HepG2 (cell line): ENCODE measurements around the gene SEPTIN12. TPM values are rescaled to one million over a fixed set of nuclear protein-coding genes. Genes with fewer than 3 reads are reported as not detected.
A peak's percentile ranks its signal among the peaks of the same experiment; 100 is the strongest.

Experiments
- AHDC1 ChIP-seq: sonication (generic); formaldehyde crosslinking; IDR thresholded peaks from 2 replicates; pipeline ENCODE4 v1.5.1; 2020; ENCODE audit warnings: mild to moderate bottlenecking, missing genetic modification reagents, borderline replicate concordance
- ATF3 ChIP-seq: sonication (generic); formaldehyde crosslinking; IDR thresholded peaks from 2 replicates; pipeline ENCODE4 v1.4.0; 2020; ENCODE audit warnings: missing genetic modification reagents
- CAMTA2 ChIP-seq: sonication (generic); formaldehyde crosslinking; IDR thresholded peaks from 2 replicates; pipeline ENCODE4 v1.4.0; 2020; ENCODE audit warnings: mild to moderate bottlenecking, missing genetic modification reagents, borderline replicate concordance
- CREBL2 ChIP-seq: sonication (generic); formaldehyde crosslinking; IDR thresholded peaks from 2 replicates; pipeline ENCODE4 v1.8.1; 2023; ENCODE audit warnings: missing genetic modification reagents, mild to moderate bottlenecking, borderline replicate concordance
- ETS1 ChIP-seq: sonication (generic); formaldehyde crosslinking; IDR thresholded peaks from 2 replicates; pipeline ENCODE4 v1.4.0; 2020; ENCODE audit warnings: missing genetic modification reagents
- FOSL1 ChIP-seq: sonication (generic); formaldehyde crosslinking; IDR thresholded peaks from 2 replicates; pipeline ENCODE4 v1.9.0; 2021; ENCODE audit warnings: missing genetic modification reagents, borderline replicate concordance
- HMGA1 ChIP-seq: sonication (generic); formaldehyde crosslinking; conservative IDR thresholded peaks from 2 replicates; pipeline ENCODE4 v1.4.0; 2020; ENCODE audit warnings: missing genetic modification reagents
- POGZ ChIP-seq: sonication (generic); formaldehyde crosslinking; IDR thresholded peaks from 2 replicates; pipeline ENCODE4 v1.4.0; 2020; ENCODE audit warnings: mild to moderate bottlenecking, missing genetic modification reagents
- RCOR2 ChIP-seq: IDR thresholded peaks from 2 replicates; pipeline ENCODE4 v1.6.1; 2016; ENCODE audit warnings: missing biosample characterization, missing genetic modification reagents
- SP5 ChIP-seq: IDR thresholded peaks from 2 replicates; pipeline ENCODE4 v1.6.1; 2016; ENCODE audit warnings: low read depth, borderline replicate concordance
- TARDBP ChIP-seq: sonication (generic); formaldehyde crosslinking; IDR thresholded peaks from 2 replicates; pipeline ENCODE4 v1.8.0; 2022; ENCODE audit warnings: mild to moderate bottlenecking, missing genetic modification reagents
- TBL1XR1 ChIP-seq: fragments of 150-350 bp; IDR thresholded peaks from 2 replicates; pipeline ENCODE4 v1.6.1; 2014; ENCODE audit warnings: borderline replicate concordance, low read length; ENCODE audit not compliant: partially characterized antibody
- USF2 ChIP-seq, 2 experiments: sonication (generic) in 1 of 2; formaldehyde crosslinking in 1 of 2; IDR thresholded peaks; 2 replicates each; pipeline versions ENCODE4 v1.5.1 to v1.6.1; 2011 to 2020; ENCODE audit warnings: borderline replicate concordance in 1 of 2, low read depth in 1 of 2, low read length in 1 of 2, mild to moderate bottlenecking in 1 of 2, missing genetic modification reagents in 1 of 2, moderate library complexity in 1 of 2
- ZFP90 ChIP-seq: sonication (generic); formaldehyde crosslinking; IDR thresholded peaks from 2 replicates; pipeline ENCODE4 v1.8.0; 2022; ENCODE audit warnings: missing genetic modification reagents, mild to moderate bottlenecking, inconsistent platforms, borderline replicate concordance
- ZFX ChIP-seq: sonication (generic); formaldehyde crosslinking; IDR thresholded peaks from 2 replicates; pipeline ENCODE4 v1.4.0; 2020; ENCODE audit warnings: mild to moderate bottlenecking, low read depth, missing genetic modification reagents, moderate library complexity
- ZNF17 ChIP-seq: sonication (generic); formaldehyde crosslinking; IDR thresholded peaks from 2 replicates; pipeline ENCODE4 v1.5.0; 2020; ENCODE audit warnings: mild to moderate bottlenecking, missing genetic modification reagents
- ZNF235 ChIP-seq: sonication (generic); formaldehyde crosslinking; IDR thresholded peaks from 2 replicates; pipeline ENCODE4 v1.8.1; 2023; ENCODE audit warnings: mild to moderate bottlenecking, missing genetic modification reagents, borderline replicate concordance
- ZNF24 ChIP-seq: fragments of 450-650 bp; IDR thresholded peaks from 2 replicates; pipeline ENCODE4 v1.6.1; 2017; ENCODE audit warnings: antibody characterized with exemption, mild to moderate bottlenecking
- ZNF749 ChIP-seq: sonication (generic); formaldehyde crosslinking; IDR thresholded peaks from 2 replicates; pipeline ENCODE4 v1.8.0; 2022; ENCODE audit warnings: mild to moderate bottlenecking, missing genetic modification reagents, moderate library complexity, borderline replicate concordance
- polyA plus RNA-seq, 8 experiments: library from polyadenylated mRNA; depleted of rRNA in 3 of 8; stranded (reverse) in 7 of 8; unstranded in 1 of 8; fragments of >200 nt; fragmentation: Illumina TruSeq in 4 of 8; extraction: Trizol in 4 of 8; gene quantifications; 2 replicates each; pipeline versions ENCODE4 v1.2.1 to v1.2.3, GENCODE V29; 2011 to 2016; ENCODE audit warnings: low read depth in 4 of 8, missing spikeins in 1 of 8, mixed read lengths in 1 of 8; ENCODE audit not compliant: insufficient read depth in 1 of 8
- total RNA-seq, 5 experiments: library from RNA; depleted of rRNA; stranded (reverse); fragments of >200 nt; fragmentation: Illumina TruSeq; extraction: Trizol; gene quantifications; 2 replicates each; pipeline ENCODE4 v1.2.3, GENCODE V29; 2016; ENCODE audit warnings: low read depth in 1 of 5

SEPTIN12 gene
- total and polyA plus RNA-seq, 2 of the 13 experiments (the other 11 are each of a cell fraction or from before 2014, with no cell fraction given) = 0.22 TPM; not detected in 1

- no peak for TF ChIP-seq ZNF235 (CRISPR knock-in tag)
- TF ChIP-seq TBL1XR1 = no peak
- peak; percentile 39; the same call in 1 of the 2 replicates for TF ChIP-seq TARDBP
- no peak for TF ChIP-seq ATF3 (CRISPR knock-in tag)
- TF ChIP-seq CREBL2 (CRISPR knock-in tag) = no peak
- TF ChIP-seq ZNF24 = no peak
- TF ChIP-seq HMGA1 (CRISPR knock-in tag) = no peak
- TF ChIP-seq ZNF749 (CRISPR knock-in tag) = no peak
- no peak for TF ChIP-seq ZFP90 (CRISPR knock-in tag)
- TF ChIP-seq AHDC1 (CRISPR knock-in tag) = no peak
- no peak for TF ChIP-seq USF2 (IDR thresholded peaks at IDR 0.05; ENCODE audit: low read depth, low read length)
- no peak for TF ChIP-seq USF2 (CRISPR knock-in tag; IDR thresholded peaks at IDR 0.05; ENCODE audit: borderline replicate concordance)
- no peak for TF ChIP-seq ZNF17
- no peak for TF ChIP-seq POGZ (CRISPR knock-in tag)
- TF ChIP-seq ETS1 (CRISPR knock-in tag) = no peak
- no peak for TF ChIP-seq CAMTA2 (CRISPR knock-in tag)
- no peak for TF ChIP-seq FOSL1
- no peak for TF ChIP-seq RCOR2 (CRISPR knock-in tag)
- TF ChIP-seq SP5 (CRISPR knock-in tag) = no peak
- TF ChIP-seq ZFX (CRISPR knock-in tag) = peak; percentile 77
Observed at GRCh38 chr16:4800290-4801041, 12.3 kb upstream of the SEPTIN12 start (continued).
